Measurements from ENCODE around the gene CTSA. TPM values are rescaled to one million over a fixed set of nuclear protein-coding genes. Genes with fewer than 3 reads are reported as not detected.
A peak's percentile ranks its signal among the peaks of the same experiment; 100 is the strongest.

The CTSA gene
- total RNA-seq, 1 experiment from 2014 or later = 282 TPM

GRCh38 chr20:45934586-45935415 lies 43.7 kb downstream of the CTSA start, which contains the start of gene PCIF1:
Gene PCIF1, plus strand, starts transcription at chr20:45934683. Its CDS starts 4,317 bp downstream, at chr20:45939000.
- no TSS peak for BruUV-seq (replicated peaks)
- Histone ChIP-seq H3K27me3 (replicated peaks; ENCODE audit: control insufficient read depth, insufficient read depth, low read length) (no peaks in the 10 kb centered on the region), H3K36me3 (ENCODE audit: control insufficient read depth, insufficient read depth, low read length) (peaks cover 12% of the 10 kb centered on the region), H3K9me3 (no peaks in the 10 kb centered on the region), H3K4me3 (ENCODE audit: low read depth, low read length) (peak within 1 kb of the TSS; percentile 95), H3K4me1 (peaks cover 26% of the 10 kb centered on the region)
- CTCF ChIA-PET = interaction anchor here (0.5 to 4.5 kb wide), 15 partner anchors 10 to 643 kb away, joined by 3 to 63 read pairs (median 4); partner anchors contain the start of genes CTSA, NEURL2, PLTP and SYS1
- H3K27ac Mint-ChIP-seq (ENCODE audit: unreplicated experiment) = peak within 1 kb of the TSS; percentile 99
- peaks cover 71% of the 10 kb centered on the region for H3K36me3 Mint-ChIP-seq (ENCODE audit: insufficient read depth, unreplicated experiment)
- no peaks in the 10 kb centered on the region for H3K27me3 Mint-ChIP-seq (ENCODE audit: insufficient read depth, unreplicated experiment)
- H3K9me3 Mint-ChIP-seq (ENCODE audit: unreplicated experiment) = no peaks in the 10 kb centered on the region
- intact Hi-C loops (cut with micrococcal nuclease; ENCODE audit: unreplicated experiment) = loop anchor here (1.0 to 2.0 kb wide), 5 partner anchors 22 to 122 kb away; partner anchors contain the start of genes ACOT8, PLTP, UBE2C and ZSWIM3
- DNase-seq = peak; percentile 100
- no peak for TF ChIP-seq CTCF (IDR thresholded peaks at IDR 0.05; ENCODE audit: insufficient read depth in 1 of 2, low read depth in 1 of 2, low read length in 1 of 2, severe bottlenecking in 1 of 2, unreplicated experiment in 1 of 2)
- peaks cover 13% of the 10 kb centered on the region for H3K4me1 Mint-ChIP-seq (ENCODE audit: low read depth, unreplicated experiment)
- POLR2A ChIA-PET = interaction anchor here (0.5 to 2.6 kb wide), 34 partner anchors 9 to 1640 kb away, joined by 3 to 53 read pairs (median 6); partner anchors contain the start of genes ACOT8, CTSA, NEURL2 and PLTP
- peak within 1 kb of the TSS; percentile 100 for H3K4me3 Mint-ChIP-seq (ENCODE audit: unreplicated experiment)

GRCh38 chr20:45935416-45936046 lies 44.4 kb downstream of the CTSA start:
- H3K27me3 ChIP-seq (replicated peaks; ENCODE audit: control insufficient read depth, insufficient read depth, low read length) = no peaks in the 10 kb centered on the region
- no peaks in the 10 kb centered on the region for H3K27me3 Mint-ChIP-seq (ENCODE audit: insufficient read depth, unreplicated experiment)
- TF ChIP-seq CTCF (IDR thresholded peaks at IDR 0.05; ENCODE audit: insufficient read depth in 1 of 2, low read depth in 1 of 2, low read length in 1 of 2, severe bottlenecking in 1 of 2, unreplicated experiment in 1 of 2) = no peak
- DNase-seq = no peak
- BruUV-seq (replicated peaks) = TSS peak; percentile 76
- H3K9me3 Mint-ChIP-seq (ENCODE audit: unreplicated experiment) = no peaks in the 10 kb centered on the region
- H3K27ac Mint-ChIP-seq (ENCODE audit: unreplicated experiment) = peak overlapping the region; percentile 99
- no peaks in the 10 kb centered on the region for H3K9me3 ChIP-seq
- CTCF ChIA-PET = interaction anchor here (0.6 to 4.5 kb wide), 9 partner anchors 9 to 644 kb away, joined by 3 to 63 read pairs (median 4); partner anchors contain the start of genes CTSA, NEURL2, PLTP and SYS1
- H3K36me3 Mint-ChIP-seq (ENCODE audit: insufficient read depth, unreplicated experiment) = peaks cover 77% of the 10 kb centered on the region
- H3K36me3 ChIP-seq (ENCODE audit: control insufficient read depth, insufficient read depth, low read length) = peaks cover 12% of the 10 kb centered on the region
- H3K4me3 Mint-ChIP-seq (ENCODE audit: unreplicated experiment) = peak overlapping the region; percentile 100
- peaks cover 26% of the 10 kb centered on the region for H3K4me1 ChIP-seq
- H3K4me1 Mint-ChIP-seq (ENCODE audit: low read depth, unreplicated experiment) = peaks cover 13% of the 10 kb centered on the region
- POLR2A ChIA-PET = interaction anchor here (0.5 to 2.6 kb wide), 31 partner anchors 9 to 1640 kb away, joined by 3 to 53 read pairs (median 8); partner anchors contain the start of genes ACOT8, CTSA, NEURL2 and SNX21
- intact Hi-C loops (cut with micrococcal nuclease; ENCODE audit: unreplicated experiment) = loop anchor here (1.0 to 2.0 kb wide), 5 partner anchors 23 to 123 kb away; partner anchors contain the start of genes ACOT8, PLTP, UBE2C and ZSWIM3
- peak overlapping the region; percentile 68 for H3K4me3 ChIP-seq (ENCODE audit: low read depth, low read length)

GRCh38 chr20:45937765-45938164 lies 46.6 kb downstream of the CTSA start:
- H3K27me3 Mint-ChIP-seq (ENCODE audit: insufficient read depth, unreplicated experiment) = no peaks in the 10 kb centered on the region
- H3K4me3 Mint-ChIP-seq (ENCODE audit: unreplicated experiment) = peak overlapping the region; percentile 38
- peaks cover 8% of the 10 kb centered on the region for H3K4me1 ChIP-seq
- no peaks in the 10 kb centered on the region for H3K27me3 ChIP-seq (replicated peaks; ENCODE audit: control insufficient read depth, insufficient read depth, low read length)
- no peaks in the 10 kb centered on the region for H3K9me3 ChIP-seq
- no peak overlapping the region for H3K4me3 ChIP-seq (ENCODE audit: low read depth, low read length)
- H3K36me3 Mint-ChIP-seq (ENCODE audit: insufficient read depth, unreplicated experiment) = peaks cover 74% of the 10 kb centered on the region
- H3K36me3 ChIP-seq (ENCODE audit: control insufficient read depth, insufficient read depth, low read length) = peaks cover 13% of the 10 kb centered on the region
- H3K9me3 Mint-ChIP-seq (ENCODE audit: unreplicated experiment) = no peaks in the 10 kb centered on the region
- intact Hi-C loops (cut with micrococcal nuclease; ENCODE audit: unreplicated experiment) = no loop called here
- peak overlapping the region; percentile 43 for H3K27ac Mint-ChIP-seq (ENCODE audit: unreplicated experiment)
- H3K4me1 Mint-ChIP-seq (ENCODE audit: low read depth, unreplicated experiment) = peaks cover 6% of the 10 kb centered on the region
- BruUV-seq (replicated peaks) = no TSS peak
- ChIA-PET POLR2A (no interaction called here), CTCF (no interaction called here)
- no peak for TF ChIP-seq CTCF (IDR thresholded peaks at IDR 0.05; ENCODE audit: insufficient read depth in 1 of 2, low read depth in 1 of 2, low read length in 1 of 2, severe bottlenecking in 1 of 2, unreplicated experiment in 1 of 2)
- DNase-seq = no peak

All from Caco-2 (cell line).